Epithelial cell of proximal tubule (primary cell): ENCODE results near the gene KLHL29. TPM values are rescaled to one million over a fixed set of nuclear protein-coding genes. Genes with fewer than 3 reads are reported as not detected.

Experiments used
- DNase-seq: peaks from one replicate; pipeline ENCODE4 v3.0.0-alpha.2; 2011; ENCODE audit warnings: low read depth
- H3K4me3 ChIP-seq: 2 replicates; pipeline ENCODE4 v1.5.1; 2011; ENCODE audit warnings: low read depth, mild to moderate bottlenecking, low read length
- CTCF ChIP-seq: conservative IDR thresholded peaks from 2 replicates; pipeline ENCODE4 v1.5.1; 2012; ENCODE audit warnings: low read depth, mild to moderate bottlenecking, low read length
- total RNA-seq: library from RNA; depleted of rRNA; stranded (reverse); fragments of >200 nt; gene quantifications from 2 replicates; pipeline ENCODE4 v1.2.3, GENCODE V29; 2015

The KLHL29 gene
- total RNA-seq, 1 donor from 2014 or later = 12.0 TPM

GRCh38 chr2:23564615-23564960 lies 179.6 kb downstream of the KLHL29 start:
- no peak for TF ChIP-seq CTCF
- DNase-seq = no peak
- no peak overlapping the region for H3K4me3 ChIP-seq

- DNase-seq = no peak
- TF ChIP-seq CTCF = no peak
- no peak overlapping the region for H3K4me3 ChIP-seq
Measured at GRCh38 chr2:23565374-23565773, 180.4 kb downstream of the KLHL29 start.

DNA sequence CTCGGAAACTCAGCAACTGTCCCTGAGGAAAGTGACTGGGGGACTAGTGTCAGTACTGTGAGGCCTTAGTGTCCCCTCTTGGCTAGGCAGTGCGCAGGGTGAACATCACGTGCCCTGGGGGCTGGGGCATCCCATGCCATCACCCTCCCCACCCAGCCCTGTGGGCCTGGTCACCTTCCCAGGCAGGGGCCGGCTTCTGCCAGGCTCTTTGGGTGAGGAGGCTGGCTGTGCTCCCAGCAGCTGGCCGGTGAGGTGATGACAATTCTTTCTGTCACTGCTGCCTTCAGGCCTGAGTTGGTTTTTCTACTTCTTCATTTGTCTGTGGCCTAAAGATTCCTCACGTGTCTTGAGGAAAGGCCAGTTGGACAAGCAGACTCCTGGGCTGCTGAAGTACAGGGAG lies 180.8 kb downstream of the KLHL29 start:
- DNase-seq = no peak
- no peak for TF ChIP-seq CTCF
- H3K4me3 ChIP-seq = no peak overlapping the region

GRCh38 chr2:23566241-23567142 lies 181.5 kb downstream of the KLHL29 start:
- H3K4me3 ChIP-seq = no peak overlapping the region
- peak; percentile 52 for TF ChIP-seq CTCF
- DNase-seq = no peak

- TF ChIP-seq CTCF = no peak
- no peak overlapping the region for H3K4me3 ChIP-seq
- no peak for DNase-seq
Measured at GRCh38 chr2:23567161-23567756, 182.3 kb downstream of the KLHL29 start.

DNA sequence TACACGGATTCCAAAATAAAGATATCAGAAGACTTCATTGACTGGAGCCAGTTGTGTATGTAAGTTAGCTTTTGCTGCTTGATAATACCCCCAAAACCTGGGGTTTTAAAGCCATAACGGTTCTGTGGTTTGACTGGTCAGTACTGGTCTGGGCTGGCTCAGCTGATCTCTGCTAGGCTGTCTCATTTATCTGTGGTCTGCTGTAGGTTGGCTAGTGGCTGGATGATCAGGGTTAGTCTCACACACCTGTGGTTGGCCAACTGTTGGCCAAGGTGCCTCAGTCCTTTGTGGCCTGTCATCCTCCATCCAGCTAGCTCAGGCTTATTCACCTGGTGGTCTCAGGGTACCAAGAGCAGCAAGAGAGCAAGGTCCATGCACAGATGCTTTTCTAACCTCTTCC lies 183.2 kb downstream of the KLHL29 start:
- no peak for TF ChIP-seq CTCF
- DNase-seq = no peak
- no peak overlapping the region for H3K4me3 ChIP-seq
